HL-60 (cell line): Measurements from ENCODE around the gene RAP1A.

Source experiments
- POLR2AphosphoS5 ChIP-seq: IDR thresholded peaks from 2 replicates; pipeline ENCODE4 v1.6.1; 2012; ENCODE audit warnings: low read depth
- SPI1 ChIP-seq: IDR thresholded peaks from 2 replicates; pipeline ENCODE4 v1.6.1; 2012; ENCODE audit warnings: low read depth, mild to moderate bottlenecking, borderline replicate concordance
- TF ChIP-seq, protein P1 (sequence below): IDR thresholded peaks from one replicate; pipeline ENCODE4 v1.5.1; 2011; ENCODE audit warnings: low read length, control low read depth, inconsistent platforms; ENCODE audit not compliant: insufficient read depth

DNA sequence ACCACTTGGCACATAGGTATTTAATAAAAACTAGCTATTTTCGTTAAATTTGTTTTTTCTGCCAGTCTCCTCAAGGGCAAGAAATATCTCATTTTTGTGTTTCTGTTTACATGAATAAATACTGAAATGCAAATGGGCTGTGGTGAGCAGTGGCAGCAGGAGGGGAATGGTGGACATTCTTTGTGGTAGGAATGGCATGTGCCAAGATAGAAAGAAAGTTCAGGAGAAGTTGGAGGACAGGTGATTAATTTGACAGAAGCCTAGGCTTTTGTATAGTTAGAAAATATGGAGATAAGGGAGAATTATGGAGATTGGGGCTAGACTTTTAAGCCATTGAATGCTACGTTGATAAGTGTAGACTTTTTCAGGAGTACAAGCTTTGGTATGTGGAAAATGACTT, 8.6 kb downstream of the RAP1A start:
- TF ChIP-seq, protein P1, sequence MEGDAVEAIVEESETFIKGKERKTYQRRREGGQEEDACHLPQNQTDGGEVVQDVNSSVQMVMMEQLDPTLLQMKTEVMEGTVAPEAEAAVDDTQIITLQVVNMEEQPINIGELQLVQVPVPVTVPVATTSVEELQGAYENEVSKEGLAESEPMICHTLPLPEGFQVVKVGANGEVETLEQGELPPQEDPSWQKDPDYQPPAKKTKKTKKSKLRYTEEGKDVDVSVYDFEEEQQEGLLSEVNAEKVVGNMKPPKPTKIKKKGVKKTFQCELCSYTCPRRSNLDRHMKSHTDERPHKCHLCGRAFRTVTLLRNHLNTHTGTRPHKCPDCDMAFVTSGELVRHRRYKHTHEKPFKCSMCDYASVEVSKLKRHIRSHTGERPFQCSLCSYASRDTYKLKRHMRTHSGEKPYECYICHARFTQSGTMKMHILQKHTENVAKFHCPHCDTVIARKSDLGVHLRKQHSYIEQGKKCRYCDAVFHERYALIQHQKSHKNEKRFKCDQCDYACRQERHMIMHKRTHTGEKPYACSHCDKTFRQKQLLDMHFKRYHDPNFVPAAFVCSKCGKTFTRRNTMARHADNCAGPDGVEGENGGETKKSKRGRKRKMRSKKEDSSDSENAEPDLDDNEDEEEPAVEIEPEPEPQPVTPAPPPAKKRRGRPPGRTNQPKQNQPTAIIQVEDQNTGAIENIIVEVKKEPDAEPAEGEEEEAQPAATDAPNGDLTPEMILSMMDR = no peak
- TF ChIP-seq POLR2AphosphoS5 (no peak), SPI1 (no peak)
